ENCODE measurements around the gene ELP4. TPM values are rescaled to one million over a fixed set of nuclear protein-coding genes. Genes with fewer than 3 reads are reported as not detected.

ELP4 gene
- total RNA-seq, 1 experiment from 2014 or later = 21.4 TPM

DNA sequence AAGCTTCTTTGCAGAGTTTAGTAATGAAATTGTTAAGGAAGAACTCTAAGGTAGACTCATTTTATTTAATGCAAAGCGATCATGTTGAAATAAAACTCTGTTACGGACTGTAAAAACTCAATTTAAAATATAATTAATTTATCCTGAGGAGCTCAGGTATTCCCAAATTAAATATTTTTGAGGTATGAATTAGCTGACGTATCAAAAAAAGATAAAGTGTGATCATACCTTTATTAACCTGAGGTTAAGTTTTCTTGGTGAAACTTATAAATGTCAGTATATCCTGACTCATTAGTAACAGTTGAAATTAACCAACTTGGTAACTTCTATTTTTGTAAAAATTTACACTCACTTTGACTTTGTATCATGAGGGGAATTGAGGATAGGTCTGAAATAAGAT lies 171.2 kb downstream of the ELP4 start:
- CTCF ChIA-PET = no interaction called here

More for the DNA sequence above, 171.2 kb downstream of the ELP4 start:
- POLR2A ChIA-PET = no interaction called here
- TF ChIP-seq YY1 (IDR thresholded peaks at IDR 0.05; ENCODE audit: extremely low read depth, insufficient replicate concordance, low read depth, low read length) = no peak
- no peak for TF ChIP-seq POLR2A (IDR thresholded peaks at IDR 0.05; ENCODE audit: borderline replicate concordance, extremely low read depth, insufficient read depth, insufficient read length)
- TF ChIP-seq, protein P1, sequence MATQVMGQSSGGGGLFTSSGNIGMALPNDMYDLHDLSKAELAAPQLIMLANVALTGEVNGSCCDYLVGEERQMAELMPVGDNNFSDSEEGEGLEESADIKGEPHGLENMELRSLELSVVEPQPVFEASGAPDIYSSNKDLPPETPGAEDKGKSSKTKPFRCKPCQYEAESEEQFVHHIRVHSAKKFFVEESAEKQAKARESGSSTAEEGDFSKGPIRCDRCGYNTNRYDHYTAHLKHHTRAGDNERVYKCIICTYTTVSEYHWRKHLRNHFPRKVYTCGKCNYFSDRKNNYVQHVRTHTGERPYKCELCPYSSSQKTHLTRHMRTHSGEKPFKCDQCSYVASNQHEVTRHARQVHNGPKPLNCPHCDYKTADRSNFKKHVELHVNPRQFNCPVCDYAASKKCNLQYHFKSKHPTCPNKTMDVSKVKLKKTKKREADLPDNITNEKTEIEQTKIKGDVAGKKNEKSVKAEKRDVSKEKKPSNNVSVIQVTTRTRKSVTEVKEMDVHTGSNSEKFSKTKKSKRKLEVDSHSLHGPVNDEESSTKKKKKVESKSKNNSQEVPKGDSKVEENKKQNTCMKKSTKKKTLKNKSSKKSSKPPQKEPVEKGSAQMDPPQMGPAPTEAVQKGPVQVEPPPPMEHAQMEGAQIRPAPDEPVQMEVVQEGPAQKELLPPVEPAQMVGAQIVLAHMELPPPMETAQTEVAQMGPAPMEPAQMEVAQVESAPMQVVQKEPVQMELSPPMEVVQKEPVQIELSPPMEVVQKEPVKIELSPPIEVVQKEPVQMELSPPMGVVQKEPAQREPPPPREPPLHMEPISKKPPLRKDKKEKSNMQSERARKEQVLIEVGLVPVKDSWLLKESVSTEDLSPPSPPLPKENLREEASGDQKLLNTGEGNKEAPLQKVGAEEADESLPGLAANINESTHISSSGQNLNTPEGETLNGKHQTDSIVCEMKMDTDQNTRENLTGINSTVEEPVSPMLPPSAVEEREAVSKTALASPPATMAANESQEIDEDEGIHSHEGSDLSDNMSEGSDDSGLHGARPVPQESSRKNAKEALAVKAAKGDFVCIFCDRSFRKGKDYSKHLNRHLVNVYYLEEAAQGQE (IDR thresholded peaks at IDR 0.05; ENCODE audit: low read depth) = no peak
- TF ChIP-seq SRF (IDR thresholded peaks at IDR 0.05; ENCODE audit: low read depth) = no peak
- TF ChIP-seq, protein P2, sequence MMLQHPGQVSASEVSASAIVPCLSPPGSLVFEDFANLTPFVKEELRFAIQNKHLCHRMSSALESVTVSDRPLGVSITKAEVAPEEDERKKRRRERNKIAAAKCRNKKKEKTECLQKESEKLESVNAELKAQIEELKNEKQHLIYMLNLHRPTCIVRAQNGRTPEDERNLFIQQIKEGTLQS (IDR thresholded peaks at IDR 0.05) = no peak
- TF ChIP-seq EGR1 (IDR thresholded peaks at IDR 0.05; ENCODE audit: low read depth) = no peak
- TF ChIP-seq EZH2 (IDR thresholded peaks at IDR 0.05) = no peak
- no peak for TF ChIP-seq ZNF274 (IDR thresholded peaks at IDR 0.05; ENCODE audit: low read depth, low read length)
- no peak for TF ChIP-seq RAD21 (IDR thresholded peaks at IDR 0.05; ENCODE audit: low read depth)
- TF ChIP-seq ELF1 (IDR thresholded peaks at IDR 0.05; ENCODE audit: borderline replicate concordance, low read depth) = no peak
- TF ChIP-seq CEBPB (IDR thresholded peaks at IDR 0.05; ENCODE audit: low read depth) = no peak
- no peak for TF ChIP-seq TCF7L2 (IDR thresholded peaks at IDR 0.05; ENCODE audit: borderline replicate concordance, extremely low read depth, insufficient read depth, insufficient read length)
- no peak for TF ChIP-seq CBX3 (IDR thresholded peaks at IDR 0.05; ENCODE audit: low read depth)
- no peak for TF ChIP-seq SP1 (IDR thresholded peaks at IDR 0.05; ENCODE audit: low read depth)
- no peak for TF ChIP-seq FOSL1 (IDR thresholded peaks at IDR 0.05; ENCODE audit: low read depth)
- TF ChIP-seq, protein P3, sequence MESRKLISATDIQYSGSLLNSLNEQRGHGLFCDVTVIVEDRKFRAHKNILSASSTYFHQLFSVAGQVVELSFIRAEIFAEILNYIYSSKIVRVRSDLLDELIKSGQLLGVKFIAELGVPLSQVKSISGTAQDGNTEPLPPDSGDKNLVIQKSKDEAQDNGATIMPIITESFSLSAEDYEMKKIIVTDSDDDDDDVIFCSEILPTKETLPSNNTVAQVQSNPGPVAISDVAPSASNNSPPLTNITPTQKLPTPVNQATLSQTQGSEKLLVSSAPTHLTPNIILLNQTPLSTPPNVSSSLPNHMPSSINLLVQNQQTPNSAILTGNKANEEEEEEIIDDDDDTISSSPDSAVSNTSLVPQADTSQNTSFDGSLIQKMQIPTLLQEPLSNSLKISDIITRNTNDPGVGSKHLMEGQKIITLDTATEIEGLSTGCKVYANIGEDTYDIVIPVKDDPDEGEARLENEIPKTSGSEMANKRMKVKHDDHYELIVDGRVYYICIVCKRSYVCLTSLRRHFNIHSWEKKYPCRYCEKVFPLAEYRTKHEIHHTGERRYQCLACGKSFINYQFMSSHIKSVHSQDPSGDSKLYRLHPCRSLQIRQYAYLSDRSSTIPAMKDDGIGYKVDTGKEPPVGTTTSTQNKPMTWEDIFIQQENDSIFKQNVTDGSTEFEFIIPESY (IDR thresholded peaks at IDR 0.05; ENCODE audit: extremely low read depth, insufficient replicate concordance, low read length) = no peak
- no peaks in the 10 kb centered on the region for H4K20me1 ChIP-seq (ENCODE audit: insufficient read depth)
- no peak overlapping the region for H3K9ac ChIP-seq (ENCODE audit: low read length)
- DNase-seq (ENCODE audit: low read depth, low spot score) (no peak), ATAC-seq (no peak)
- RAD21 ChIA-PET (ENCODE audit: low non-redundant PET in 1 of 2, low total read pairs in 2 of 2, uncharacterized antibody in 2 of 2, unreplicated experiment in 2 of 2) = no interaction called here
- H3K79me2 ChIP-seq (ENCODE audit: insufficient read depth, low read length) = no peaks in the 10 kb centered on the region
- H3K4me1 ChIP-seq (ENCODE audit: control insufficient read depth in 1 of 2, insufficient read depth in 2 of 2, low read length in 2 of 2) = peaks cover 4 to 14% of the 10 kb centered on the region in 2 experiments; a peak in 3 of 4 replicates
- intact Hi-C loops (cut with micrococcal nuclease) = no loop called here
- BruUV-seq (replicated peaks) = no TSS peak
- no peak overlapping the region for H3K4me2 ChIP-seq (ENCODE audit: low read length)
- H3K9me2 ChIP-seq (ENCODE audit: insufficient read depth) = no peaks in the 10 kb centered on the region
- H3K27me3 ChIP-seq (ENCODE audit: insufficient read depth, low read length) = no peaks in the 10 kb centered on the region
- H3K27ac ChIP-seq (ENCODE audit: low read depth, low read length) = no peak overlapping the region
- H3K9me3 ChIP-seq (ENCODE audit: control insufficient read depth in 1 of 2, insufficient read depth in 1 of 2, low read depth in 1 of 2, low read length in 2 of 2) = no peaks in the 10 kb centered on the region
- no peak overlapping the region for H3K4me3 ChIP-seq (replicated peaks in 1 of 2; ENCODE audit: low read depth in 1 of 2, low read length in 2 of 2)
- H3K36me3 ChIP-seq (ENCODE audit: control insufficient read depth in 1 of 2, insufficient read depth in 2 of 2, low read length in 2 of 2) = no peaks in the 10 kb centered on the region
- H2AFZ ChIP-seq (ENCODE audit: low read depth, low read length, poor library complexity, severe bottlenecking) = no peak overlapping the region

Measured in HCT116 (cell line).